SK-N-SH (cell line): ENCODE measurements around the gene ILF3. TPM values are rescaled to one million over a fixed set of nuclear protein-coding genes. Genes with fewer than 3 reads are reported as not detected.

Experiments used
- CTCF ChIA-PET: fragments of 300-600, 350-600 bp; formaldehyde crosslinking; extraction: SDS; loops from one replicate; lab custom pipeline; 2021; lab: Yijun Ruan, JAX
- POLR2A ChIA-PET: fragments of 350-600 bp; sonication (Branson Sonifier 250); formaldehyde crosslinking; extraction: SDS; loops from one replicate; lab custom pipeline; 2020; ENCODE audit warnings: antibody characterized with exemption, inconsistent platforms; lab: Yijun Ruan, JAX
- DNase-seq: peaks from one replicate; pipeline ENCODE4 v3.0.0; 2012
- H2AFZ ChIP-seq: fragments of 200-600 bp; sonication (generic); 2 replicates; pipeline ENCODE4 v1.8.1; 2016; ENCODE audit warnings: antibody characterized with exemption, mild to moderate bottlenecking, low read depth
- H3F3A ChIP-seq: fragments of 200-600 bp; sonication (generic); replicated peaks from 2 replicates; pipeline ENCODE3; 2016; ENCODE audit warnings: antibody characterized with exemption, mild to moderate bottlenecking; ENCODE audit not compliant: insufficient read depth
- H3K27ac ChIP-seq, 2 experiments: fragments of 200-500 bp in 1 of 2; fragments of 200-600 bp in 1 of 2; sonication (Bioruptor generic) in 1 of 2; sonication (generic), shearing (Covaris generic) in 1 of 2; 2 replicates each; pipeline versions ENCODE4 v1.5.1 to v1.6.1; 2014 to 2016; ENCODE audit warnings: low read depth in 2 of 2, inconsistent platforms in 1 of 2, low read length in 1 of 2, mild to moderate bottlenecking in 1 of 2, mixed read lengths in 1 of 2
- H3K27me3 ChIP-seq: fragments of 200-600 bp; sonication (generic), shearing (Covaris generic); 2 replicates; pipeline ENCODE4 v1.6.1; 2016; ENCODE audit warnings: mixed run types; ENCODE audit not compliant: insufficient read depth
- H3K36me3 ChIP-seq, 2 experiments: fragments of 200-500 bp in 1 of 2; fragments of 200-600 bp in 1 of 2; sonication (Bioruptor generic) in 1 of 2; sonication (generic) in 1 of 2; replicated peaks in 1 of 2; 2 replicates each; pipeline versions ENCODE3 to v1.5.1; 2014 to 2016; ENCODE audit warnings: low read length in 1 of 2, mild to moderate bottlenecking in 1 of 2; ENCODE audit not compliant: insufficient read depth in 2 of 2, control insufficient read depth in 1 of 2
- H3K4me1 ChIP-seq, 2 experiments: fragments of 200-500 bp in 1 of 2; fragments of 200-600 bp in 1 of 2; sonication (Bioruptor generic) in 1 of 2; sonication (generic), shearing (Covaris generic) in 1 of 2; 2 replicates each; pipeline versions ENCODE4 v1.5.1 to v1.6.1; 2014 to 2016; ENCODE audit warnings: low read depth in 1 of 2, low read length in 1 of 2, mixed run types in 1 of 2; ENCODE audit not compliant: insufficient read depth in 2 of 2, control insufficient read depth in 1 of 2
- H3K4me2 ChIP-seq: fragments of 200-600 bp; sonication (generic), shearing (Covaris generic); 2 replicates; pipeline ENCODE4 v1.6.1; 2017; ENCODE audit warnings: mixed run types
- H3K4me3 ChIP-seq, 2 experiments: fragments of 200-500 bp in 1 of 2; fragments of 200-600 bp in 1 of 2; sonication (Bioruptor generic) in 1 of 2; sonication (generic), shearing (Covaris generic) in 1 of 2; 2 replicates each; pipeline versions ENCODE4 v1.5.1 to v1.8.1; 2014 to 2016; ENCODE audit warnings: low read depth in 2 of 2, inconsistent platforms in 1 of 2, low read length in 1 of 2, mild to moderate bottlenecking in 1 of 2, mixed read lengths in 1 of 2, moderate library complexity in 1 of 2
- H3K79me2 ChIP-seq: fragments of 200-600 bp; sonication (generic); 2 replicates; pipeline ENCODE4 v1.8.1; 2017; ENCODE audit warnings: mild to moderate bottlenecking; ENCODE audit not compliant: insufficient read depth
- H3K9ac ChIP-seq: fragments of 200-600 bp; sonication (generic); 2 replicates; pipeline ENCODE4 v1.6.1; 2017; ENCODE audit warnings: mixed run types
- H3K9me2 ChIP-seq: fragments of 200-600 bp; sonication (generic); 2 replicates; pipeline ENCODE4 v1.6.1; 2017; ENCODE audit warnings: mixed run types
- H3K9me3 ChIP-seq: fragments of 200-600 bp; sonication (generic); 2 replicates; pipeline ENCODE4 v1.6.1; 2017; ENCODE audit warnings: mixed run types, mild to moderate bottlenecking, moderate library complexity
- H4K20me1 ChIP-seq: fragments of 200-600 bp; sonication (generic); 2 replicates; pipeline ENCODE4 v1.6.1; 2017; ENCODE audit warnings: mild to moderate bottlenecking, mixed run types; ENCODE audit not compliant: insufficient read depth
- CHD2 ChIP-seq: fragments of 150-350 bp; IDR thresholded peaks from 2 replicates; pipeline ENCODE4 v1.6.1; 2018; ENCODE audit warnings: low read length; ENCODE audit not compliant: partially characterized antibody
- ELF1 ChIP-seq: IDR thresholded peaks from 2 replicates; pipeline ENCODE4 v1.4.0; 2012
- EP300 ChIP-seq, 2 experiments: IDR thresholded peaks; 2 replicates each; pipeline versions ENCODE4 v1.4.0 to v1.6.1; 2012; ENCODE audit warnings: borderline replicate concordance in 1 of 2, low read depth in 1 of 2, low read length in 1 of 2
- EZH2phosphoT487 ChIP-seq: fragments of 200-600 bp; sonication (generic); IDR thresholded peaks from 2 replicates; pipeline ENCODE4 v1.6.1; 2017; ENCODE audit warnings: low read depth, mixed run types, mild to moderate bottlenecking, antibody characterized with exemption, moderate library complexity, borderline replicate concordance
- FOXJ3 ChIP-seq: sonication (generic); formaldehyde crosslinking; IDR thresholded peaks from 2 replicates; pipeline ENCODE4 v1.5.1; 2020; ENCODE audit warnings: mild to moderate bottlenecking, missing genetic modification reagents
- FOXM1 ChIP-seq: IDR thresholded peaks from 2 replicates; pipeline ENCODE4 v1.4.0; 2012; ENCODE audit warnings: low read depth, mild to moderate bottlenecking
- GATA2 ChIP-seq: sonication (generic); formaldehyde crosslinking; IDR thresholded peaks from 2 replicates; pipeline ENCODE4 v1.5.0; 2020; ENCODE audit warnings: mild to moderate bottlenecking, missing genetic modification reagents
- MEF2A ChIP-seq: IDR thresholded peaks from 2 replicates; pipeline ENCODE4 v1.4.0; 2012; ENCODE audit warnings: low read depth, borderline replicate concordance
- NFIC ChIP-seq: IDR thresholded peaks from 2 replicates; pipeline ENCODE4 v1.4.0; 2012; ENCODE audit warnings: borderline replicate concordance
- POLR2AphosphoS5 ChIP-seq: IDR thresholded peaks from 2 replicates; pipeline ENCODE4 v1.6.1; 2012; ENCODE audit warnings: low read depth, low read length
- RAD21 ChIP-seq: IDR thresholded peaks from 2 replicates; pipeline ENCODE4 v1.6.1; 2012; ENCODE audit warnings: mild to moderate bottlenecking, low read length
- RCOR1 ChIP-seq: fragments of 150-350 bp; IDR thresholded peaks from 2 replicates; pipeline ENCODE4 v1.6.1; 2017; ENCODE audit warnings: antibody characterized with exemption, low read length
- SIN3A ChIP-seq: IDR thresholded peaks from 2 replicates; pipeline ENCODE4 v1.6.1; 2012; ENCODE audit warnings: low read depth, mild to moderate bottlenecking, low read length, moderate library complexity, borderline replicate concordance
- TCF12 ChIP-seq: IDR thresholded peaks from 2 replicates; pipeline ENCODE4 v1.4.0; 2012
- USF2 ChIP-seq: fragments of 150-350 bp; IDR thresholded peaks from 2 replicates; pipeline ENCODE4 v1.6.1; 2017; ENCODE audit warnings: antibody characterized with exemption, low read length, low read depth, borderline replicate concordance
- WGBS: methylation state at CpG from one replicate; pipeline ENCODE4 v1.1.6; 2017; ENCODE audit warnings: low lambda C conversion rate; 5-methylcytosine and 5-hydroxymethylcytosine counted together
- polyA plus RNA-seq, 3 experiments: library from polyadenylated mRNA; depleted of rRNA; stranded (reverse); fragments of >200 nt; gene quantifications; 2 replicates each; pipeline ENCODE4 v1.2.3, GENCODE V29; 2012
- TF ChIP-seq, protein P1 (sequence below): IDR thresholded peaks from 2 replicates; pipeline ENCODE4 v1.4.0; 2012; ENCODE audit warnings: low read depth, borderline replicate concordance
- TF ChIP-seq, protein P2 (sequence below): IDR thresholded peaks from 2 replicates; pipeline ENCODE4; 2012
- TF ChIP-seq, protein P3 (sequence below): fragments of 150-350 bp; IDR thresholded peaks from 2 replicates; pipeline ENCODE4 v1.6.1; 2016; ENCODE audit warnings: mild to moderate bottlenecking, low read depth, low read length
- TF ChIP-seq, protein P4 (sequence below): IDR thresholded peaks from 2 replicates; pipeline ENCODE4 v1.4.0; 2012; ENCODE audit warnings: low read depth, borderline replicate concordance

ILF3 gene
- polyA plus RNA-seq, 1 of the 3 experiments (the other 2 are of a cell fraction): 229 TPM

DNA sequence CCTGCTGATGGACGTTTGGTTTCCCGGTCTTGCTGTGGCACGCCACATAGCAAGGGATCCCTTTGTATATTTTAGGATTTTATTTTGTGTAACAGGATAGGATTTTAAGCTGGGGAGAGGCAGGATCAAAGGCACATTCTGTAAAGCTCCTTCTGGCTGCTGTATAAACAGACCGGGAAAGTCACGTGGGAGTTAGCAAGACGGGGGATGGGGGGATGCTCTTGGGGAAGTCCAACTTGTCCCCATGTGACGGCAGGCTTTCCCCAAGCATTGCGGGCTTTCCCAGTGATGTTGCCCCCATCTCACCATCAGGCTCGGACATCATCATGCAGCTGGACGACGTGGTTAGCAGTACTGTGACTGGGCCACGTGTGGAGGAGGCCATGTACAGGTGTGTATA is 52.8 kb downstream of the ILF3 start:
- no peak overlapping the region for H3K9ac ChIP-seq
- peaks cover 4% of the 10 kb centered on the region for H3K79me2 ChIP-seq
- no peaks in the 10 kb centered on the region for H3K9me2 ChIP-seq
- no peaks in the 10 kb centered on the region for H3K9me3 ChIP-seq
- POLR2A ChIA-PET: no interaction called here
- 93% methylated on average over 4 of the region's 12 CpGs for WGBS
- TF ChIP-seq, protein P1, sequence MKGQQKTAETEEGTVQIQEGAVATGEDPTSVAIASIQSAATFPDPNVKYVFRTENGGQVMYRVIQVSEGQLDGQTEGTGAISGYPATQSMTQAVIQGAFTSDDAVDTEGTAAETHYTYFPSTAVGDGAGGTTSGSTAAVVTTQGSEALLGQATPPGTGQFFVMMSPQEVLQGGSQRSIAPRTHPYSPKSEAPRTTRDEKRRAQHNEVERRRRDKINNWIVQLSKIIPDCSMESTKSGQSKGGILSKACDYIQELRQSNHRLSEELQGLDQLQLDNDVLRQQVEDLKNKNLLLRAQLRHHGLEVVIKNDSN: no peak
- no peak for TF ChIP-seq ELF1
- no peak for TF ChIP-seq EZH2phosphoT487
- no peak for TF ChIP-seq SIN3A
- TF ChIP-seq GATA2: no peak
- no peak for TF ChIP-seq FOXJ3 (CRISPR knock-in tag)
- TF ChIP-seq, protein P2, sequence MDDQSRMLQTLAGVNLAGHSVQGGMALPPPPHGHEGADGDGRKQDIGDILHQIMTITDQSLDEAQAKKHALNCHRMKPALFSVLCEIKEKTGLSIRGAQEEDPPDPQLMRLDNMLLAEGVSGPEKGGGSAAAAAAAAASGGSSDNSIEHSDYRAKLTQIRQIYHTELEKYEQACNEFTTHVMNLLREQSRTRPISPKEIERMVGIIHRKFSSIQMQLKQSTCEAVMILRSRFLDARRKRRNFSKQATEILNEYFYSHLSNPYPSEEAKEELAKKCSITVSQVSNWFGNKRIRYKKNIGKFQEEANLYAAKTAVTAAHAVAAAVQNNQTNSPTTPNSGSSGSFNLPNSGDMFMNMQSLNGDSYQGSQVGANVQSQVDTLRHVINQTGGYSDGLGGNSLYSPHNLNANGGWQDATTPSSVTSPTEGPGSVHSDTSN: no peak
- no peak for TF ChIP-seq TCF12
- no peak for TF ChIP-seq CHD2
- no peak for TF ChIP-seq MEF2A
- TF ChIP-seq, protein P3, sequence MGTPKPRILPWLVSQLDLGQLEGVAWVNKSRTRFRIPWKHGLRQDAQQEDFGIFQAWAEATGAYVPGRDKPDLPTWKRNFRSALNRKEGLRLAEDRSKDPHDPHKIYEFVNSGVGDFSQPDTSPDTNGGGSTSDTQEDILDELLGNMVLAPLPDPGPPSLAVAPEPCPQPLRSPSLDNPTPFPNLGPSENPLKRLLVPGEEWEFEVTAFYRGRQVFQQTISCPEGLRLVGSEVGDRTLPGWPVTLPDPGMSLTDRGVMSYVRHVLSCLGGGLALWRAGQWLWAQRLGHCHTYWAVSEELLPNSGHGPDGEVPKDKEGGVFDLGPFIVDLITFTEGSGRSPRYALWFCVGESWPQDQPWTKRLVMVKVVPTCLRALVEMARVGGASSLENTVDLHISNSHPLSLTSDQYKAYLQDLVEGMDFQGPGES: no peak
- TF ChIP-seq POLR2AphosphoS5: no peak
- TF ChIP-seq RCOR1: no peak
- TF ChIP-seq EP300 (IDR thresholded peaks at IDR 0.05; ENCODE audit: borderline replicate concordance in 1 of 2, low read depth in 1 of 2, low read length in 1 of 2): no peak
- TF ChIP-seq, protein P4, sequence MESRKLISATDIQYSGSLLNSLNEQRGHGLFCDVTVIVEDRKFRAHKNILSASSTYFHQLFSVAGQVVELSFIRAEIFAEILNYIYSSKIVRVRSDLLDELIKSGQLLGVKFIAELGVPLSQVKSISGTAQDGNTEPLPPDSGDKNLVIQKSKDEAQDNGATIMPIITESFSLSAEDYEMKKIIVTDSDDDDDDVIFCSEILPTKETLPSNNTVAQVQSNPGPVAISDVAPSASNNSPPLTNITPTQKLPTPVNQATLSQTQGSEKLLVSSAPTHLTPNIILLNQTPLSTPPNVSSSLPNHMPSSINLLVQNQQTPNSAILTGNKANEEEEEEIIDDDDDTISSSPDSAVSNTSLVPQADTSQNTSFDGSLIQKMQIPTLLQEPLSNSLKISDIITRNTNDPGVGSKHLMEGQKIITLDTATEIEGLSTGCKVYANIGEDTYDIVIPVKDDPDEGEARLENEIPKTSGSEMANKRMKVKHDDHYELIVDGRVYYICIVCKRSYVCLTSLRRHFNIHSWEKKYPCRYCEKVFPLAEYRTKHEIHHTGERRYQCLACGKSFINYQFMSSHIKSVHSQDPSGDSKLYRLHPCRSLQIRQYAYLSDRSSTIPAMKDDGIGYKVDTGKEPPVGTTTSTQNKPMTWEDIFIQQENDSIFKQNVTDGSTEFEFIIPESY: no peak
- TF ChIP-seq FOXM1: no peak
- no peak for TF ChIP-seq NFIC
- no peak for TF ChIP-seq USF2
- no peak for TF ChIP-seq RAD21
- peaks cover 0 to 5% of the 10 kb centered on the region in 2 experiments for H3K36me3 ChIP-seq
- no peaks in the 10 kb centered on the region; a peak in 1 of 4 replicates for H3K4me1 ChIP-seq
- DNase-seq: no peak
- H3K4me2 ChIP-seq: no peak overlapping the region
- H3F3A ChIP-seq: no peaks in the 10 kb centered on the region
- CTCF ChIA-PET: interaction anchor here (0.6 to 2.8 kb wide), 2 partner anchors 10 to 62 kb away, joined by 3 to 10 read pairs; partner anchors contain the start of gene DNM2
- H4K20me1 ChIP-seq: no peaks in the 10 kb centered on the region
- H3K27ac ChIP-seq: no peak overlapping the region
- no peaks in the 10 kb centered on the region for H3K27me3 ChIP-seq
- no peak overlapping the region for H2AFZ ChIP-seq
- no peak overlapping the region for H3K4me3 ChIP-seq
